B cell (primary cell): ENCODE measurements around the gene FBXL2. TPM values are rescaled to one million over a fixed set of nuclear protein-coding genes. Genes with fewer than 3 reads are reported as not detected.

Experiments used
- ATAC-seq: fragments of 200-7000 bp; cut with Tn5 transposase; one replicate; pipeline ENCODE4 v1.10.0; 2021; ENCODE audit warnings: low read depth, mild to moderate bottlenecking, moderate number of reproducible peaks, moderate library complexity
- CTCF ChIA-PET: fragments of 350-600 bp; sonication (Branson Sonifier 250); formaldehyde crosslinking; loops from one replicate; lab custom pipeline; 2021; ENCODE audit warnings: antibody characterized with exemption, inconsistent platforms; lab: Charles Lee
- POLR2A ChIA-PET: fragments of 350-600 bp; sonication (Branson Sonifier 250); formaldehyde crosslinking; loops from one replicate; lab custom pipeline; 2021; ENCODE audit warnings: antibody characterized with exemption; lab: Charles Lee
- DNase-seq: peaks from one replicate; pipeline ENCODE4 v3.0.0; 2013
- H2AFZ ChIP-seq: 2 replicates; pipeline ENCODE4 v1.6.1; 2012; ENCODE audit warnings: mild to moderate bottlenecking, low read depth, low read length; ENCODE audit not compliant: insufficient read depth, poor library complexity, severe bottlenecking
- H3K27ac ChIP-seq, 2 donors: 1 replicate in 1 of 2; 2 replicates in 1 of 2; pipeline ENCODE4 v1.5.1; 2012 to 2013; ENCODE audit warnings: low read length in 2 of 2, mild to moderate bottlenecking in 2 of 2, moderate library complexity in 1 of 2
- H3K27me3 ChIP-seq, 4 experiments: fragments of 200-600 bp in 1 of 4; sonication (generic) in 1 of 4; replicated peaks in 1 of 4; 1 replicate in 2 of 4; 2 replicates in 2 of 4; pipeline versions ENCODE4 v1.6.1 to v1.7.0; 2013 to 2016; ENCODE audit warnings: low read length in 3 of 4, mild to moderate bottlenecking in 2 of 4, mixed read lengths in 1 of 4, moderate library complexity in 1 of 4; ENCODE audit not compliant: insufficient read depth in 4 of 4, control insufficient read depth in 3 of 4; ENCODE audit errors: control extremely low read depth in 1 of 4
- H3K36me3 ChIP-seq, 2 experiments: replicated peaks in 1 of 2; 1 replicate in 1 of 2; 2 replicates in 1 of 2; pipeline versions ENCODE4 v1.6.1 to v1.7.1; 2013; ENCODE audit warnings: low read length in 1 of 2; ENCODE audit not compliant: insufficient read depth in 2 of 2, control insufficient read depth in 1 of 2; ENCODE audit errors: control extremely low read depth in 1 of 2, extremely low read depth in 1 of 2
- H3K4me1 ChIP-seq, 2 donors: fragments of 200-600 bp in 1 of 2; sonication (generic) in 1 of 2; 1 replicate in 1 of 2; 2 replicates in 1 of 2; pipeline versions ENCODE4 v1.5.1 to v1.6.1; 2013 to 2017; ENCODE audit warnings: low read length in 2 of 2; ENCODE audit not compliant: control insufficient read depth in 2 of 2, insufficient read depth in 2 of 2
- H3K4me2 ChIP-seq: replicated peaks from 2 replicates; pipeline ENCODE3; 2012; ENCODE audit warnings: mild to moderate bottlenecking, low read depth, low read length; ENCODE audit not compliant: poor library complexity, severe bottlenecking
- H3K4me3 ChIP-seq, 5 experiments: fragments of 200-600 bp in 1 of 5; sonication (generic) in 1 of 5; 1 replicate in 3 of 5; 2 replicates in 2 of 5; pipeline versions ENCODE4 v1.5.1 to v1.7.0; 2011 to 2016; ENCODE audit warnings: low read length in 4 of 5, mild to moderate bottlenecking in 4 of 5, low read depth in 2 of 5, control low read depth in 1 of 5, moderate library complexity in 1 of 5; ENCODE audit not compliant: insufficient read depth in 1 of 5; ENCODE audit errors: control extremely low read depth in 1 of 5, extremely low read depth in 1 of 5
- H3K79me2 ChIP-seq: fragments of 200-600 bp; sonication (generic); one replicate; pipeline ENCODE4 v1.6.0; 2016; ENCODE audit warnings: low read length; ENCODE audit not compliant: control insufficient read depth, insufficient read depth
- H3K9ac ChIP-seq: fragments of 200-600 bp; sonication (generic); 2 replicates; pipeline ENCODE4 v1.6.1; 2017; ENCODE audit warnings: mild to moderate bottlenecking, low read length, moderate library complexity
- H3K9me3 ChIP-seq, 3 donors: one replicate each; pipeline versions ENCODE4 v1.6.1 to v1.7.1; 2013; ENCODE audit warnings: low read length in 2 of 3; ENCODE audit not compliant: control insufficient read depth in 2 of 3, insufficient read depth in 1 of 3; ENCODE audit errors: control extremely low read depth in 1 of 3
- H4K20me1 ChIP-seq: 2 replicates; pipeline ENCODE4 v1.6.0; 2012; ENCODE audit warnings: mild to moderate bottlenecking, low read length; ENCODE audit not compliant: insufficient read depth, control insufficient read depth, poor library complexity, severe bottlenecking
- H3K27ac Mint-ChIP-seq: one replicate; pipeline ENCODE4 v1.8.0; 2021; ENCODE audit warnings: mixed read lengths
- H3K27me3 Mint-ChIP-seq: one replicate; pipeline ENCODE4 v1.8.0; 2021; ENCODE audit warnings: mixed read lengths
- H3K4me1 Mint-ChIP-seq: one replicate; pipeline ENCODE4 v1.8.0; 2021; ENCODE audit warnings: mixed read lengths
- H3K4me3 Mint-ChIP-seq: one replicate; pipeline ENCODE4 v1.8.0; 2021; ENCODE audit warnings: mixed read lengths
- H3K9me3 Mint-ChIP-seq: one replicate; pipeline ENCODE4 v1.8.0; 2022; ENCODE audit warnings: mixed read lengths; ENCODE audit not compliant: insufficient read depth
- EZH2 ChIP-seq: IDR thresholded peaks from 2 replicates; pipeline ENCODE4 v1.6.1; 2012; ENCODE audit warnings: borderline replicate concordance, low read depth, mild to moderate bottlenecking, moderate library complexity, low read length; ENCODE audit not compliant: insufficient read depth, poor library complexity, severe bottlenecking
- WGBS: methylation state at CpG from one replicate; pipeline ENCODE4 v1.1.5; 2013; ENCODE audit warnings: missing lambda C conversion rate; ENCODE audit not compliant: insufficient coverage; 5-methylcytosine and 5-hydroxymethylcytosine counted together
- intact Hi-C: fragments of 100-400 bp; cut with micrococcal nuclease; formaldehyde crosslinking; loops from one replicate; pipeline ENCODE4 v1.10.0; 2022
- polyA plus RNA-seq: library from polyadenylated mRNA; depleted of rRNA; stranded (reverse); fragments of >200 nt; gene quantifications from 2 replicates; pipeline ENCODE4 v1.2.3, GENCODE V29; 2012
- total RNA-seq, 2 donors: library from RNA; stranded (reverse); fragments of 120-200 nt in 1 of 2; gene quantifications; 1 replicate in 1 of 2; 2 replicates in 1 of 2; pipeline versions ENCODE4 v1.2.3 to v1.2.4, GENCODE V29; 2013 to 2022
- TF ChIP-seq, protein P1 (sequence below): fragments of 200-600 bp; IDR thresholded peaks from one replicate; pipeline ENCODE4 v1.8.0; 2022; ENCODE audit warnings: antibody characterized with exemption, mild to moderate bottlenecking

FBXL2 gene
- total and polyA plus RNA-seq, 2 donors (not counting 1 experiment from before 2014, with no cell fraction given) = 0.34 TPM; not detected in 1

- Mint-ChIP-seq H3K27me3 (peaks cover 23% of the 10 kb centered on the region), H3K4me3 (no peak overlapping the region), H3K9me3 (no peaks in the 10 kb centered on the region), H3K27ac (no peak overlapping the region), H3K4me1 (no peaks in the 10 kb centered on the region)
- intact Hi-C loops = no loop called here
- Histone ChIP-seq H3K4me1 (no peaks in the 10 kb centered on the region), H3K79me2 (no peaks in the 10 kb centered on the region), H3K4me3 (no peak overlapping the region), H2AFZ (no peak overlapping the region), H3K27ac (no peak overlapping the region), H4K20me1 (no peaks in the 10 kb centered on the region), H3K4me2 (no peak overlapping the region), H3K36me3 (no peaks in the 10 kb centered on the region), H3K9me3 (peaks cover 0 to 4% (median 2%) of the 10 kb centered on the region in 3 donors), H3K9ac (no peak overlapping the region), H3K27me3 (no peaks in the 10 kb centered on the region)
- DNase-seq (no peak), ATAC-seq (no peak)
- ChIA-PET CTCF (no interaction called here), POLR2A (no interaction called here)
- TF ChIP-seq, protein P1, sequence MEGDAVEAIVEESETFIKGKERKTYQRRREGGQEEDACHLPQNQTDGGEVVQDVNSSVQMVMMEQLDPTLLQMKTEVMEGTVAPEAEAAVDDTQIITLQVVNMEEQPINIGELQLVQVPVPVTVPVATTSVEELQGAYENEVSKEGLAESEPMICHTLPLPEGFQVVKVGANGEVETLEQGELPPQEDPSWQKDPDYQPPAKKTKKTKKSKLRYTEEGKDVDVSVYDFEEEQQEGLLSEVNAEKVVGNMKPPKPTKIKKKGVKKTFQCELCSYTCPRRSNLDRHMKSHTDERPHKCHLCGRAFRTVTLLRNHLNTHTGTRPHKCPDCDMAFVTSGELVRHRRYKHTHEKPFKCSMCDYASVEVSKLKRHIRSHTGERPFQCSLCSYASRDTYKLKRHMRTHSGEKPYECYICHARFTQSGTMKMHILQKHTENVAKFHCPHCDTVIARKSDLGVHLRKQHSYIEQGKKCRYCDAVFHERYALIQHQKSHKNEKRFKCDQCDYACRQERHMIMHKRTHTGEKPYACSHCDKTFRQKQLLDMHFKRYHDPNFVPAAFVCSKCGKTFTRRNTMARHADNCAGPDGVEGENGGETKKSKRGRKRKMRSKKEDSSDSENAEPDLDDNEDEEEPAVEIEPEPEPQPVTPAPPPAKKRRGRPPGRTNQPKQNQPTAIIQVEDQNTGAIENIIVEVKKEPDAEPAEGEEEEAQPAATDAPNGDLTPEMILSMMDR = no peak
- no peak for TF ChIP-seq EZH2
- 89% methylated on average over 1 of the region's 1 CpG for whole genome bisulfite sequencing
Measured at GRCh38 chr3:33322412-33322811, 45.2 kb downstream of the FBXL2 start.

- Histone ChIP-seq H3K9me3 (peaks cover 0 to 12% (median 3%) of the 10 kb centered on the region in 3 donors), H3K4me3 (no peak overlapping the region), H3K27ac (no peak overlapping the region), H4K20me1 (no peaks in the 10 kb centered on the region), H3K9ac (no peak overlapping the region), H2AFZ (no peak overlapping the region), H3K4me2 (no peak overlapping the region), H3K79me2 (no peaks in the 10 kb centered on the region), H3K36me3 (no peaks in the 10 kb centered on the region), H3K4me1 (no peaks in the 10 kb centered on the region), H3K27me3 (no peaks in the 10 kb centered on the region)
- intact Hi-C loops = no loop called here
- POLR2A ChIA-PET = no interaction called here
- TF ChIP-seq, protein P1 = no peak
- TF ChIP-seq EZH2 = no peak
- peaks cover 4% of the 10 kb centered on the region for H3K27me3 Mint-ChIP-seq
- no peak for DNase-seq
- CTCF ChIA-PET = interaction anchor here (1.2 kb wide), 1 partner anchor 42 kb away, joined by 3 read pairs; no protein-coding TSS in a partner anchor
- H3K27ac Mint-ChIP-seq = no peak overlapping the region
- no peak overlapping the region for H3K4me3 Mint-ChIP-seq
- no peak for ATAC-seq
- H3K4me1 Mint-ChIP-seq = no peaks in the 10 kb centered on the region
- peaks cover 12% of the 10 kb centered on the region for H3K9me3 Mint-ChIP-seq
- no CpG with 5 or more reads among the region's 2 CpGs for WGBS
Measured at GRCh38 chr3:33331414-33331813, 54.2 kb downstream of the FBXL2 start.
